ENCODE data around the gene BHLHE40.

DNA sequence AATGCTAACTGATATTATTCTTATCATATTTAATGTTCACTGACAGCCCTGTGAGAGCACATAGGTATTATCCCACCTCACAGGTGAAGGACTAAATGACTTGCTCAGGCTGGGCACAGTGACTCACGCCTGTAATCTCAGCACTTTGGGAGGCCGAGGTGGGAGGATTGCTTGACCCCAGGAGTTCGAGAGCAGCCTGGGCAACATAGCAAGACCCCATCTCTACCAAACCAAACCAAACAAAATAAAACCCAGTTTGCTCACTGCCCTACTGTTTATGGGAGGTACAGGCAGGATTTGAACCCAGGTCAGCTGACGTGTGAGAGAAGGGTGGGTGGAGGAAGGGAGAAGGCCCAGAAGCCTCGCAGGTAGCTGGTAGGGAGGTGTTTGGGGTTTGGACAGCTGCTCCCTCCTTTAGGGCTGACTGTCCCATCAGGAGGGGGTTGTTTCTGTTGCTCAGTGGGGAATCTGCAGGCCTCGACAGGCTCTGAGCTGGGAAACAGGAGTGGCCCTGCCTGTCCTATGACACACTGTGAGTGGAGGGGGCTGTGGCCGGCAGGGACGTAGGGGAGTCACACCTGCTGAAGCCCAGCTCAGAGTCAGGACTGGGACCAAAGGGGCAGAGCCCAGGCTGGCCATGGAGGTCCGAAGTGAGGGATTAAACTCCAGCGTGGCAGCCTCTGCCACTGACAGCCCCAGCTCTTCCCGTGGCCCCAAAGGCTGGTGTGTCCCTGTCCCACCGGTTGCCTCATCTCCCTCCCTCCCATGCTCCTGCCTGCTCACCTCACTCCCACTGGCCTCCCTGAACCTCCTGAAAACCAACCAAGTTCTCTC, 25.3 kb downstream of the BHLHE40 start:
- TF ChIP-seq POLR2AphosphoS5 (IDR thresholded peaks at IDR 0.05) (no peak), TAF1 (IDR thresholded peaks at IDR 0.05; ENCODE audit: low read depth) (no peak), RAD21 (conservative IDR thresholded peaks at IDR 0.05) (no peak), SMC3 (conservative IDR thresholded peaks at IDR 0.05; ENCODE audit: poor library complexity) (no peak), EP300 (conservative IDR thresholded peaks at IDR 0.05; ENCODE audit: poor library complexity, severe bottlenecking) (no peak), EZH2 (IDR thresholded peaks at IDR 0.05; ENCODE audit: borderline replicate concordance, insufficient read depth, low read length, poor library complexity, severe bottlenecking) (no peak)
- TF ChIP-seq, protein P1, sequence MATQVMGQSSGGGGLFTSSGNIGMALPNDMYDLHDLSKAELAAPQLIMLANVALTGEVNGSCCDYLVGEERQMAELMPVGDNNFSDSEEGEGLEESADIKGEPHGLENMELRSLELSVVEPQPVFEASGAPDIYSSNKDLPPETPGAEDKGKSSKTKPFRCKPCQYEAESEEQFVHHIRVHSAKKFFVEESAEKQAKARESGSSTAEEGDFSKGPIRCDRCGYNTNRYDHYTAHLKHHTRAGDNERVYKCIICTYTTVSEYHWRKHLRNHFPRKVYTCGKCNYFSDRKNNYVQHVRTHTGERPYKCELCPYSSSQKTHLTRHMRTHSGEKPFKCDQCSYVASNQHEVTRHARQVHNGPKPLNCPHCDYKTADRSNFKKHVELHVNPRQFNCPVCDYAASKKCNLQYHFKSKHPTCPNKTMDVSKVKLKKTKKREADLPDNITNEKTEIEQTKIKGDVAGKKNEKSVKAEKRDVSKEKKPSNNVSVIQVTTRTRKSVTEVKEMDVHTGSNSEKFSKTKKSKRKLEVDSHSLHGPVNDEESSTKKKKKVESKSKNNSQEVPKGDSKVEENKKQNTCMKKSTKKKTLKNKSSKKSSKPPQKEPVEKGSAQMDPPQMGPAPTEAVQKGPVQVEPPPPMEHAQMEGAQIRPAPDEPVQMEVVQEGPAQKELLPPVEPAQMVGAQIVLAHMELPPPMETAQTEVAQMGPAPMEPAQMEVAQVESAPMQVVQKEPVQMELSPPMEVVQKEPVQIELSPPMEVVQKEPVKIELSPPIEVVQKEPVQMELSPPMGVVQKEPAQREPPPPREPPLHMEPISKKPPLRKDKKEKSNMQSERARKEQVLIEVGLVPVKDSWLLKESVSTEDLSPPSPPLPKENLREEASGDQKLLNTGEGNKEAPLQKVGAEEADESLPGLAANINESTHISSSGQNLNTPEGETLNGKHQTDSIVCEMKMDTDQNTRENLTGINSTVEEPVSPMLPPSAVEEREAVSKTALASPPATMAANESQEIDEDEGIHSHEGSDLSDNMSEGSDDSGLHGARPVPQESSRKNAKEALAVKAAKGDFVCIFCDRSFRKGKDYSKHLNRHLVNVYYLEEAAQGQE (IDR thresholded peaks at IDR 0.05; ENCODE audit: borderline replicate concordance), result no peak
- TF ChIP-seq, protein P2, sequence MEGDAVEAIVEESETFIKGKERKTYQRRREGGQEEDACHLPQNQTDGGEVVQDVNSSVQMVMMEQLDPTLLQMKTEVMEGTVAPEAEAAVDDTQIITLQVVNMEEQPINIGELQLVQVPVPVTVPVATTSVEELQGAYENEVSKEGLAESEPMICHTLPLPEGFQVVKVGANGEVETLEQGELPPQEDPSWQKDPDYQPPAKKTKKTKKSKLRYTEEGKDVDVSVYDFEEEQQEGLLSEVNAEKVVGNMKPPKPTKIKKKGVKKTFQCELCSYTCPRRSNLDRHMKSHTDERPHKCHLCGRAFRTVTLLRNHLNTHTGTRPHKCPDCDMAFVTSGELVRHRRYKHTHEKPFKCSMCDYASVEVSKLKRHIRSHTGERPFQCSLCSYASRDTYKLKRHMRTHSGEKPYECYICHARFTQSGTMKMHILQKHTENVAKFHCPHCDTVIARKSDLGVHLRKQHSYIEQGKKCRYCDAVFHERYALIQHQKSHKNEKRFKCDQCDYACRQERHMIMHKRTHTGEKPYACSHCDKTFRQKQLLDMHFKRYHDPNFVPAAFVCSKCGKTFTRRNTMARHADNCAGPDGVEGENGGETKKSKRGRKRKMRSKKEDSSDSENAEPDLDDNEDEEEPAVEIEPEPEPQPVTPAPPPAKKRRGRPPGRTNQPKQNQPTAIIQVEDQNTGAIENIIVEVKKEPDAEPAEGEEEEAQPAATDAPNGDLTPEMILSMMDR (IDR thresholded peaks at IDR 0.05; ENCODE audit: poor library complexity, severe bottlenecking), result no peak

Data from neural cell (in vitro differentiated cells).